Peyer's patch (tissue), 4 donors: ENCODE results near the gene NIPBL.

Source experiments
- POLR2A ChIP-seq, 2 donors: fragments of 450-650 bp; IDR thresholded peaks; one replicate each; pipeline ENCODE4 v1.5.1; 2017; ENCODE audit warnings: antibody characterized with exemption in 2 of 2, mild to moderate bottlenecking in 2 of 2, moderate library complexity in 2 of 2
- TF ChIP-seq, protein P1 (sequence below), 6 experiments: fragments of 450-650 bp in 4 of 6; fragments of 200-600 bp in 2 of 6; sonication (generic) in 1 of 6; IDR thresholded peaks; one replicate each; pipeline ENCODE4 v1.5.1; 2017 to 2019; ENCODE audit warnings: antibody characterized with exemption in 6 of 6, mild to moderate bottlenecking in 3 of 6, moderate library complexity in 1 of 6

DNA sequence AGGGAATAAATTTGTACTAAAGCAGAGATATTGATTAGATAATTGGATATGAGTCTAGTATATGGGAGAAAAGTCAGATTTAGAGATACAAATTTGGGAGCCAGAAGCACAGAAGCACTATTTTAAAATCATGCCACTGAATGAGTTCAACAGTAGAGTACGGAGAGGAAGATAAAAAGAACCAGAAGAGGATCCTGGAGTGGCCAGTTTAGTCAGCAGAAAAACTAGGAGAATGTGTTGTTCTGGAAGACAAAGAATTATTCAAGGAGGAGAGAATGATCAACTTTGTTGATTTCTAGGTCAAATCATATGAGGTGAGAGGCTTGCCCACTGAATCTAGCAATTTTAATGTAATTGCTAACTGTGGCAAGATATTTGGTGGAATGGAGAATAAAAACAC lies 67.0 kb downstream of the NIPBL start:
- TF ChIP-seq, protein P1, sequence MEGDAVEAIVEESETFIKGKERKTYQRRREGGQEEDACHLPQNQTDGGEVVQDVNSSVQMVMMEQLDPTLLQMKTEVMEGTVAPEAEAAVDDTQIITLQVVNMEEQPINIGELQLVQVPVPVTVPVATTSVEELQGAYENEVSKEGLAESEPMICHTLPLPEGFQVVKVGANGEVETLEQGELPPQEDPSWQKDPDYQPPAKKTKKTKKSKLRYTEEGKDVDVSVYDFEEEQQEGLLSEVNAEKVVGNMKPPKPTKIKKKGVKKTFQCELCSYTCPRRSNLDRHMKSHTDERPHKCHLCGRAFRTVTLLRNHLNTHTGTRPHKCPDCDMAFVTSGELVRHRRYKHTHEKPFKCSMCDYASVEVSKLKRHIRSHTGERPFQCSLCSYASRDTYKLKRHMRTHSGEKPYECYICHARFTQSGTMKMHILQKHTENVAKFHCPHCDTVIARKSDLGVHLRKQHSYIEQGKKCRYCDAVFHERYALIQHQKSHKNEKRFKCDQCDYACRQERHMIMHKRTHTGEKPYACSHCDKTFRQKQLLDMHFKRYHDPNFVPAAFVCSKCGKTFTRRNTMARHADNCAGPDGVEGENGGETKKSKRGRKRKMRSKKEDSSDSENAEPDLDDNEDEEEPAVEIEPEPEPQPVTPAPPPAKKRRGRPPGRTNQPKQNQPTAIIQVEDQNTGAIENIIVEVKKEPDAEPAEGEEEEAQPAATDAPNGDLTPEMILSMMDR (IDR thresholded peaks at IDR 0.05) = no peak
- no peak for TF ChIP-seq POLR2A (IDR thresholded peaks at IDR 0.05)
